Measurements from ENCODE around the gene PDIA5.

DNA sequence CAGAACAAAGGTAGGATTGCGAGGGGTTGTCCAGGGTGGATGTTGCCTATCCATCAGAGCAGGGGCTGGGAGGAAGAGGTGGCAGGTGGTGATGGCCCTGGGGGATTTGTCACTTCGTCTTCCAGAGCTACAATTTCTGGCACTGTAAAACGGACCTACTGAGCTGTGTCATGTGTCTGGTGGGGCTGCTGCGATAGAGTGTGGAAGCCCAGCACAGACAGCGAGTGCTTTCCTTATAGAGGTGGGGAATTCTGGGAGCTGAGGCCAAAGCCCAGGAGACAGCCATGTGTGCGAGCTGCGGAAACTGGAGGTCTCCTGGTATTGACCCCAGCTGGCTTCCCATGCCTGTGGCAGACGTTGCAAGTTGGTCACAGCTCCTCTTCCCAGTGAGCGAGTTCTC lies 73.7 kb downstream of the PDIA5 start:
- TF ChIP-seq, protein P1, sequence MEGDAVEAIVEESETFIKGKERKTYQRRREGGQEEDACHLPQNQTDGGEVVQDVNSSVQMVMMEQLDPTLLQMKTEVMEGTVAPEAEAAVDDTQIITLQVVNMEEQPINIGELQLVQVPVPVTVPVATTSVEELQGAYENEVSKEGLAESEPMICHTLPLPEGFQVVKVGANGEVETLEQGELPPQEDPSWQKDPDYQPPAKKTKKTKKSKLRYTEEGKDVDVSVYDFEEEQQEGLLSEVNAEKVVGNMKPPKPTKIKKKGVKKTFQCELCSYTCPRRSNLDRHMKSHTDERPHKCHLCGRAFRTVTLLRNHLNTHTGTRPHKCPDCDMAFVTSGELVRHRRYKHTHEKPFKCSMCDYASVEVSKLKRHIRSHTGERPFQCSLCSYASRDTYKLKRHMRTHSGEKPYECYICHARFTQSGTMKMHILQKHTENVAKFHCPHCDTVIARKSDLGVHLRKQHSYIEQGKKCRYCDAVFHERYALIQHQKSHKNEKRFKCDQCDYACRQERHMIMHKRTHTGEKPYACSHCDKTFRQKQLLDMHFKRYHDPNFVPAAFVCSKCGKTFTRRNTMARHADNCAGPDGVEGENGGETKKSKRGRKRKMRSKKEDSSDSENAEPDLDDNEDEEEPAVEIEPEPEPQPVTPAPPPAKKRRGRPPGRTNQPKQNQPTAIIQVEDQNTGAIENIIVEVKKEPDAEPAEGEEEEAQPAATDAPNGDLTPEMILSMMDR (conservative IDR thresholded peaks at IDR 0.05; ENCODE audit: low read length): no peak
- no peak for TF ChIP-seq EZH2phosphoT487 (IDR thresholded peaks at IDR 0.05; ENCODE audit: borderline replicate concordance, low read depth, low read length)
